HG03521 (cell line): Measurements from ENCODE around the gene ZNF236.
A peak's percentile ranks its signal among the peaks of the same experiment; 100 is the strongest.
"Not testable (repeated sequence)": the region's sequence is repeated elsewhere in the genome, so short reads cannot be mapped to it uniquely, and the experiment has no call there.

Experiments
- ATAC-seq: cut with Tn5 transposase; IDR thresholded peaks from one replicate; pipeline ENCODE4 v1.9.1; 2021; ENCODE audit warnings: mild to moderate bottlenecking, moderate library complexity; ENCODE audit not compliant: unreplicated experiment

The ZNF236 gene

GRCh38 chr18:76822506-76823160, at the start of gene ZNF236:
Gene ZNF236, plus strand, starts transcription at chr18:76822557. Its CDS starts 51 bp downstream, at chr18:76822608.
- ATAC-seq: peak; percentile 40

DNA sequence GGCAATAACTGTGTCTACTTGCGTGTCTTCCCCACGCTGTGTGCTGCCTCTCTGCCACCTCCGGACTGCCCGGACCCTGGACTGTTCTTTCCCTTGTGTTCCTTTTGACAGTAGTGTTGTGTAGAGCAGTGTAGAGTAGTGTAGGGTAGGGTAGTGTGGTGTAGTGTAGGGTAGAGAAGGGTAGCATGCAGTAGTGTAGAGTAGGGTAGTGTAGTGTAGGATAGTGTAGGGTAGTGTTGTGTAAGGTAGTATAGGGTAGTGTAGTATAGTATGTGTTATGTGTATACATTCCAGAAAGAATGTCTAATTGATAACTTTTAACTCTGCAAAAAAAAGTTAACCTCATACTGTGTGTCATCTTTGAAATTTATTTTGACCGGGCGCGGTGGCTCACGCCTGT, 49.7 kb upstream of the ZNF236 start:
- no peak for ATAC-seq

GRCh38 chr18:76777036-76777435, 45.3 kb upstream of the ZNF236 start:
- not testable (repeated sequence) for ATAC-seq

- no peak for ATAC-seq
Observed at GRCh38 chr18:76783786-76784484, 38.4 kb upstream of the ZNF236 start.

GRCh38 chr18:76785872-76786271, 36.5 kb upstream of the ZNF236 start:
- ATAC-seq: no peak

- ATAC-seq: no peak
Observed at GRCh38 chr18:76788571-76789317, 33.6 kb upstream of the ZNF236 start.

GRCh38 chr18:76791106-76791505, 31.3 kb upstream of the ZNF236 start:
- ATAC-seq: no peak

- no peak for ATAC-seq
Observed at GRCh38 chr18:76791642-76792041, 30.7 kb upstream of the ZNF236 start.

DNA sequence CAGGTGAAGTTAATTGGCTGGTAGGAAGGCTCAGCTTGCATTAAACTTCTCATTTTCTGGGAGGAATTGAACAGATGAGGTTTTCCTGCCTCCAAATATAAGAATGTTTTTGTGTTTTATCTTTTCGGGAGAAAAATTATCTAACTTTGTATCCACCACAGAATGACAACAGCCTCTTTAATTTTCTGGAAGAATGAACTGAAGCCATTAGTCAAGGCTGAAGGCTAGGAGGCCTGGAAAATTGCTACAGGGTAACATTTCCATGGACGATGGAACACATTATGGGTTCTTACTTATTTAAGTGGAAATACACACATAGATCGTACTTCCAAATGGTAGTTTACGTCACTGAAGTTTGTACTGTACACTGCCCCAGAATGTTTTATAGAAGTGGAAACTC, 28.0 kb upstream of the ZNF236 start:
- ATAC-seq: no peak

GRCh38 chr18:76801567-76802505, 20.5 kb upstream of the ZNF236 start:
- peak; percentile 96 for ATAC-seq

GRCh38 chr18:76803413-76803812, 18.9 kb upstream of the ZNF236 start:
- no peak for ATAC-seq

DNA sequence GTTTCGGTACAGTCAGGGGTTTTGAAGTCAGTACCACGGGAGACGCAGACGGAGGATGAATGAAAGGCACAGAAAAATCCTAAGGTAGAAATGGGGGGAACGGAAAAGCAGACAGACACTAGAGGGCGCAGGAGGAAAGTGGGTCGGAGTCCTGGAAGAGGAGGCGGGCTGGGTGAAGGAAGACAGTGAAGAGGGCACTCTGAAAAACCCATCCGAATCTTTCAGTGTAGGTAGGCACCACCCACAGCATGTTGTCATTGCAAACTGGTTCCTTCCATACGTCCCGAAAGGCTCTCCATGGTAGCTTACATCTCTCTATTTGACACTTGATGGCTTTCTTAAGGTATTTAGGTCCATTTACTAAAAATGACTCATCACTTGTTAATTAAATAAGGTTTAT, 18.5 kb upstream of the ZNF236 start:
- ATAC-seq: peak; percentile 62

- no peak for ATAC-seq
Observed at GRCh38 chr18:76805221-76805620, 17.1 kb upstream of the ZNF236 start.

GRCh38 chr18:76806301-76806700, 16.1 kb upstream of the ZNF236 start:
- ATAC-seq: no peak

DNA sequence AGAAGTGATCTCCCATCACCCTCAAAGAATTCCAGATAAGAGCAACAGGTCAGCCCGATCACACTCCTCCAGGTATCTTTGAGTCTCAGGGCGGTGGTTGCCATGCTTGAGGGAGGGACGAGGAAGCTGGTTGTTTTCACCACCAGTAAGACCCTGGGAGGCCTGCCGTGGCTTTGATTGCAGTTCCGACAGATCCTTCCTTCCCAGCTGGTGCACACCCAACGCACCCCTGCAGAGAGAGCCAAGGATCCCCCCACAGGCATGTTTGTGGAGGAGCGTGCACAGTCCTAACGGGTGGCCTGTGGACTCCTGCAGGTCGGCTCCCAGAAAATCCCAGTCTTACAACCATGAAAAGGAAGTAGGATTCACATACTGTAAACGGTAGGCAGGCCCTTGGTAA, 13.8 kb upstream of the ZNF236 start:
- ATAC-seq: no peak

DNA sequence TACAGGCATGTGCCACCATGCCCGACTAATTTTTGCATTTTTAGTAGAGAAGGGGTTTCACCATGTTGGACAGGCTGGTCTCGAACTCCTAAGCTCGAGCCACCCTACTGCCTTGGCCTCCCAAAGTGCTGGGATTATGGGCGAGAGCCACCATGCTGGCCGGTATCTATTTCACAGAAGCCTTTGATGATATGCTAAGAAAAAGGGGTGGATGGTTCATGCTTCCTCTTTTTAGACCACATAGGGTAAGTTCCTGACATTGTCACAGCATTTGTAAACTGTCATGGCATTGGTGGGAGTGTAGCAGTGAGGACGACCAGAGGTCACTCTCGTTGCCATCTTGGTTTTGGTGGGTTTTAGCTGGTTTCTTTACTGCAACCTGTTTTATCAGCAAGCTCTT, 10.8 kb upstream of the ZNF236 start:
- peak; percentile 61 for ATAC-seq

GRCh38 chr18:76814256-76814655, 8.1 kb upstream of the ZNF236 start:
- no peak for ATAC-seq

DNA sequence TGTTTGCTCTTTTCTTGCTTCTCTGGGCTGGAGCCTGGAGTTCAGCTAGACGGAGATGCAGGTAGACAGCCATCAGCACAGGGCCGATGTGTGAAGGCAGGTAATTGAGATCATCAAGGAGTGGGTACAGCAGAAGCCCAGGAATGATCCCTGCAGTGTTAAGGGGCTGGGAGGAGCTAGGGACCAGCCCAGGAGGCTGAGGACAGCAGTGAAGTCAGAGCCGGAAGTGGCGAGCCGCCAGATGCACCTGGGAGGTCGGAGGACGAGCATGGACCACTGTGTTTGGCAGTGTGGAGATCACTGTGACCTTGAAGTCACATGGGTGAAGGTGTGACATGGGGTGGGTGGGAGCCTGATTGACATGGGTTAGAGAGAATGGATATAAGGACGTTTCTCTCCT, 6.2 kb upstream of the ZNF236 start:
- no peak for ATAC-seq

DNA sequence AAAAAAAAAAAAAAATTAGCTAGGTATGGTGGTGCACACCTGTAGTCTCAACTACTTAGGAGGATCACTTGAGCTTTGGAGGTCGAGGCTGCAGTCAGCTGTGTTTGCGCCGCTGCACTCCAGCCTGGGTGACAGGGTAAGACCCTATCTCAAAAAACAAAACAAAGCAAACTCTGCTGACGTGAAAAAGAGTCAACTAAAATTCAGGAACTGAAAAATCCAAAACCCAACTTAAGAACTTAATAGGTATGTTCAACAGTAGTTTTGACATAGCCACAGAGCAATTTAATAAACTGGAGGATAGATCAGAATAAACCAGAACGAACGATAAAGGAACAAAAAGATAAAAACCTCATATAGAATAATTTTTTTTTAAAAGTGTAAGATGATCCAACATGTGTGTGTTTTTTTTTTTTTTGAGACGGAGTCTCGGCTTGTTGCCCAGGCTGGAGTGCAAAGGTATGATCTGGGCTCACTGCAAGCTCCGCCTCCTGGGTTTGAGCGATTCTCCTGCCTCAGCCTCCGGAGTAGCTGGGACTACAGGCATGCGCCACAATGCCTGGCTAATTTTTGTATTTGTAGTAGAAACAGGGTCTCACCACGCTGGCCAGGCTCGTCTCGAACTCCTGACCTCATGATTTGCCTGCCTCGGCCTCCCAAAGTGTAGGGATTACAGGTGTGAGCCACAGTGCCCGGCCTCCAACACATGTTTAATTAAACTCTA, 4.3 kb upstream of the ZNF236 start:
- ATAC-seq: no peak
